ENCODE data around the gene CERS1.

CERS1 gene

GRCh38 chr19:18870531-18871172 is 25.3 kb downstream of the CERS1 start:
- no peak for DNase-seq

- DNase-seq, result no peak
Measured at GRCh38 chr19:18869781-18870530, 26.0 kb downstream of the CERS1 start.

- DNase-seq, result no peak
Measured at GRCh38 chr19:18869023-18869618, 26.8 kb downstream of the CERS1 start.

GRCh38 chr19:18868380-18869022 is 27.5 kb downstream of the CERS1 start:
- no peak for DNase-seq

- no peak for DNase-seq
Measured at GRCh38 chr19:18867751-18868150, 28.2 kb downstream of the CERS1 start.

GRCh38 chr19:18867199-18867598 is 28.8 kb downstream of the CERS1 start:
- no peak for DNase-seq

- DNase-seq, result no peak
Measured at GRCh38 chr19:18866800-18867123, 29.2 kb downstream of the CERS1 start.

- DNase-seq, result peak; percentile 31 to 43
Measured at GRCh38 chr19:18865973-18866799, 29.8 kb downstream of the CERS1 start.

- no peak for DNase-seq
Measured at GRCh38 chr19:18865106-18865972, 30.6 kb downstream of the CERS1 start.

GRCh38 chr19:18863843-18864362 is 32.1 kb downstream of the CERS1 start:
- DNase-seq, result no peak

- DNase-seq, result no peak
Measured at GRCh38 chr19:18862976-18863842, 32.7 kb downstream of the CERS1 start.

GRCh38 chr19:18861917-18862316 is 34.0 kb downstream of the CERS1 start:
- no peak for DNase-seq

GRCh38 chr19:18861235-18861634 is 34.7 kb downstream of the CERS1 start:
- DNase-seq, result no peak

GRCh38 chr19:18860725-18861124 is 35.2 kb downstream of the CERS1 start:
- no peak for DNase-seq

GRCh38 chr19:18860302-18860700 is 35.7 kb downstream of the CERS1 start:
- no peak for DNase-seq

GRCh38 chr19:18859676-18860301 is 36.2 kb downstream of the CERS1 start:
- DNase-seq, result no peak

- no peak for DNase-seq
Measured at GRCh38 chr19:18858906-18859646, 36.9 kb downstream of the CERS1 start.

- DNase-seq, result no peak
Measured at GRCh38 chr19:18857223-18857622, 38.7 kb downstream of the CERS1 start.

- no peak for DNase-seq
Measured at GRCh38 chr19:18856385-18857126, 39.4 kb downstream of the CERS1 start.

Measured in activated CD4-positive, alpha-beta T cell treated with anti-CD3 and anti-CD28 coated beads, Interleukin-2, amount 50 U/mL, for 4 hours (primary cell).